ENCODE measurements around the gene SLC44A1.

The SLC44A1 gene

DNA sequence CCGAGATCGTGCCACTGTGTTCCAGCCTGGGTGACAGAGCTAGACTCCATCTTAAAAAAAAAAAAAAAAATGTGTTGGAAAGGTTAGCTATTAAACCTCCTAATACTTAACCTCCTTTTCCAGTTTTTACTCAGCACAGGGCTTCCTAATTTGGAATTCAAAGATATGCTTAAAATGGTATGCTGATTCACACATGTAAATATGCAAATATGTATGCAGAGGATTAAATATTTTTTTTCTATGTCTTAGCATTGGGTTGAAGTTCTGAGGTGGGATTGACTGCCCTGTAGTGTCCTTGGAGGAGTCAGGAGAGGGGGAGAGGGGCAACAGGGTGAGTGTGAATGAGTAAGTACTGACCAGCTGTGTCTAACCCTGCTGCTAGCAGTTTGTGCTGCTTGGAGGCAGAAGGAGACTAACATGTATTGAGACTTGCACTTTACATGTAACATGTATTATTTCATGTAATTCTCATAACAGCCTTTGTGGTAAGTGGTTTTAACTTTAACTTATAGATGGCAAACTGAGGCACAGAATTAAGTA lies 63.2 kb downstream of the SLC44A1 start:
- H3K4me3 ChIP-seq (ENCODE audit: low read depth, low read length): no peak overlapping the region
- TF ChIP-seq, protein P1, sequence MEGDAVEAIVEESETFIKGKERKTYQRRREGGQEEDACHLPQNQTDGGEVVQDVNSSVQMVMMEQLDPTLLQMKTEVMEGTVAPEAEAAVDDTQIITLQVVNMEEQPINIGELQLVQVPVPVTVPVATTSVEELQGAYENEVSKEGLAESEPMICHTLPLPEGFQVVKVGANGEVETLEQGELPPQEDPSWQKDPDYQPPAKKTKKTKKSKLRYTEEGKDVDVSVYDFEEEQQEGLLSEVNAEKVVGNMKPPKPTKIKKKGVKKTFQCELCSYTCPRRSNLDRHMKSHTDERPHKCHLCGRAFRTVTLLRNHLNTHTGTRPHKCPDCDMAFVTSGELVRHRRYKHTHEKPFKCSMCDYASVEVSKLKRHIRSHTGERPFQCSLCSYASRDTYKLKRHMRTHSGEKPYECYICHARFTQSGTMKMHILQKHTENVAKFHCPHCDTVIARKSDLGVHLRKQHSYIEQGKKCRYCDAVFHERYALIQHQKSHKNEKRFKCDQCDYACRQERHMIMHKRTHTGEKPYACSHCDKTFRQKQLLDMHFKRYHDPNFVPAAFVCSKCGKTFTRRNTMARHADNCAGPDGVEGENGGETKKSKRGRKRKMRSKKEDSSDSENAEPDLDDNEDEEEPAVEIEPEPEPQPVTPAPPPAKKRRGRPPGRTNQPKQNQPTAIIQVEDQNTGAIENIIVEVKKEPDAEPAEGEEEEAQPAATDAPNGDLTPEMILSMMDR (IDR thresholded peaks at IDR 0.05; ENCODE audit: low read depth, low read length): no peak

- TF ChIP-seq, protein P1 (IDR thresholded peaks at IDR 0.05; ENCODE audit: low read depth, low read length): no peak
- no peak overlapping the region for H3K4me3 ChIP-seq (ENCODE audit: low read depth, low read length)
Measured at GRCh38 chr9:105308461-105309341, 64.2 kb downstream of the SLC44A1 start.

GRCh38 chr9:105309531-105309931 lies 65.1 kb downstream of the SLC44A1 start:
- TF ChIP-seq, protein P1 (IDR thresholded peaks at IDR 0.05; ENCODE audit: low read depth, low read length): no peak
- H3K4me3 ChIP-seq (ENCODE audit: low read depth, low read length): no peak overlapping the region

- TF ChIP-seq, protein P1 (IDR thresholded peaks at IDR 0.05; ENCODE audit: low read depth, low read length): no peak
- no peak overlapping the region for H3K4me3 ChIP-seq (ENCODE audit: low read depth, low read length)
Measured at GRCh38 chr9:105311306-105311705, 66.9 kb downstream of the SLC44A1 start.

DNA sequence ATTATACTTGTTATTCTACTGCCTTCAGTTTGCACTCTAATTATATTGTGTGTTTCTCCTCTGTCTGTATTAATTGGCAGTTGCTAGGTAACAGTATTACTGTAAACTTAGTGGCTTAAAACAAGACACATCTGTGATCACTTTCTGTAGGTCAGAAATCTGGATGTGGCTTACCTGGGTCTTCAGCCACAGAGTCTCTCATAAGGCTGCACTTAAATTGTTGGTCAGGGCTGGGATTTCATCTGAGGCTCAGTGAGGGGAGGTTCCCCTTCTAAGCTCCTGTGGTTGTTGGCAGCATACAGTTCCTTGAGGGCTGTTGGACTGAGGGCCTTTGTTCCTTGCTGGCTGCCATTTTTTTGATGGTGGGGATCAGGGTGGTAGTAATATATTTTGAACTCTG lies 68.8 kb downstream of the SLC44A1 start:
- no peak overlapping the region for H3K4me3 ChIP-seq (ENCODE audit: low read depth, low read length)
- TF ChIP-seq, protein P1 (IDR thresholded peaks at IDR 0.05; ENCODE audit: low read depth, low read length): no peak

DNA sequence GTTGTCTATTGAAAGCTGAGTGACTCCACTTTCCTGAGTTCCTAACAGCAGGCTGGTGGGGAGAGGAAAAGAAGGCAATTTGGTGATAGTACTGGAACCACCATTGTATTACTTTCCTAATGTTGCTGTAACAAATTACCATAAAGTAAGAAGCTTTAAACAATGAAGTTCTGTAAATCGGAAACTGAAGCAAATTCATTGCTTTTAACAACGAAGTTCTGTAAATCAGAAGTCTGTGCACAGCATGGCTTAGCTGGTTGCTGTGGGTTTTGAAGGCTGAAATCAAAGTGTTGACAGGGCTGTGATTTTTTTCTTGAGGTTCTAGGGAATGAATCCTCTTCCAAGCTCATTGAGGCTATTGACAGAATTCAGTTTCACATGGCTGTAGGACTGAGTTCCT lies 72.3 kb downstream of the SLC44A1 start:
- H3K4me3 ChIP-seq (ENCODE audit: low read depth, low read length): no peak overlapping the region
- TF ChIP-seq, protein P1 (IDR thresholded peaks at IDR 0.05; ENCODE audit: low read depth, low read length): no peak

DNA sequence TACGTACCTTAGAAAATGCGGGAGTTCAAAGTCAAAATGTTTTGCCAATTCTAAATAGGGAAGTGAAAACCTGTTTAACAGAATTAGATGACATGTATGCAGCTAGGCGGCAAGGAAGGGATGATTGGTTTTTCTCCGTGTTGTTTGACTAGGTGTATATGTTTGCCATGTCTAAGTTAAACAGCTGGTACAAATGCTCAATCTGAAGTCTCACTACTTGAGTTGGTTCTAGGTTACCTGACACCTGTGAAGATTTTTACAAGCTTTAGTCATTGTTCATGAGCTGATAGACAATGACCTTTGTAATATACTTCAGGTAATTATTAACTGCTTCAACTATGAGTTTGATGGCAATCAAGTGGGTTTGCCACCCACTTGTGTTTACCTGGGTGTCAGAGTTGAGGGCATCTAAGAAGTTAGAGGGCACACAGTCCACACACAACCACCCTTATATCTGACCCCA lies 74.3 kb downstream of the SLC44A1 start:
- no peak overlapping the region for H3K4me3 ChIP-seq (ENCODE audit: low read depth, low read length)
- TF ChIP-seq, protein P1 (IDR thresholded peaks at IDR 0.05; ENCODE audit: low read depth, low read length): no peak
